Karpas-422 (cell line): ENCODE results near the gene GMCL2. TPM values are rescaled to one million over a fixed set of nuclear protein-coding genes. Genes with fewer than 3 reads are reported as not detected.
"Not testable (repeated sequence)": the region's sequence is repeated elsewhere in the genome, so short reads cannot be mapped to it uniquely, and the experiment has no call there.

Experiments used
- DNase-seq: peaks from one replicate; pipeline ENCODE4 v3.0.0-alpha.2; 2015
- H2AFZ ChIP-seq: fragments of 200-600 bp; sonication (generic); 2 replicates; pipeline ENCODE4 v1.6.1; 2014; ENCODE audit warnings: antibody characterized with exemption, low read length, mixed read lengths
- H3K27ac ChIP-seq: fragments of 200-600 bp; sonication (generic); 2 replicates; pipeline ENCODE4 v1.5.1; 2014; ENCODE audit warnings: mild to moderate bottlenecking, low read length, moderate library complexity
- H3K27me3 ChIP-seq: fragments of 200-600 bp; sonication (generic); 2 replicates; pipeline ENCODE4 v1.6.1; 2014; ENCODE audit warnings: low read length, mixed read lengths
- H3K36me3 ChIP-seq: fragments of 200-600 bp; sonication (generic); 2 replicates; pipeline ENCODE4 v1.6.1; 2014; ENCODE audit warnings: low read length, mixed read lengths; ENCODE audit not compliant: insufficient read depth
- H3K4me1 ChIP-seq: fragments of 200-600 bp; sonication (generic); 2 replicates; pipeline ENCODE4 v1.6.1; 2014; ENCODE audit warnings: mild to moderate bottlenecking, low read length, mixed read lengths
- H3K4me2 ChIP-seq: fragments of 200-600 bp; sonication (generic); 2 replicates; pipeline ENCODE4 v1.6.1; 2014; ENCODE audit warnings: low read length, low read depth, mild to moderate bottlenecking; ENCODE audit not compliant: poor library complexity, severe bottlenecking
- H3K4me3 ChIP-seq: fragments of 200-600 bp; sonication (generic); 2 replicates; pipeline ENCODE4 v1.5.1; 2014; ENCODE audit warnings: mild to moderate bottlenecking, antibody characterized with exemption, low read length, mixed read lengths
- H3K79me2 ChIP-seq: fragments of 200-600 bp; sonication (generic); 2 replicates; pipeline ENCODE4 v1.6.1; 2014; ENCODE audit warnings: mild to moderate bottlenecking, low read length, mixed read lengths
- H3K9ac ChIP-seq: fragments of 200-600 bp; sonication (generic); 2 replicates; pipeline ENCODE4 v1.6.0; 2014; ENCODE audit warnings: low read length
- H3K9me2 ChIP-seq: fragments of 200-600 bp; sonication (generic), shearing (Covaris generic); replicated peaks from 2 replicates; pipeline ENCODE4 v1.6.0; 2014; ENCODE audit warnings: mild to moderate bottlenecking, low read length, moderate library complexity; ENCODE audit not compliant: insufficient read depth
- H3K9me3 ChIP-seq: fragments of 300-700, 200-600 bp; sonication (generic); 2 replicates; pipeline ENCODE4 v1.6.1; 2014; ENCODE audit warnings: low read length, mixed read lengths
- H4K20me1 ChIP-seq: fragments of 200-600 bp; sonication (generic); 2 replicates; pipeline ENCODE4 v1.6.1; 2014; ENCODE audit warnings: mild to moderate bottlenecking, antibody characterized with exemption, low read length, low read depth; ENCODE audit not compliant: insufficient read depth
- total RNA-seq: library from RNA; depleted of rRNA; stranded (reverse); fragments of >200 nt; shearing (Covaris generic); gene quantifications from 2 replicates; pipeline ENCODE4 v1.2.3, GENCODE V29; 2014; ENCODE audit warnings: low replicate concordance

The GMCL2 gene
- total RNA-seq, 1 experiment from 2014 or later = not detected

- peaks cover 31% of the 10 kb centered on the region for H3K79me2 ChIP-seq
- H2AFZ ChIP-seq = no peak overlapping the region
- H3K4me2 ChIP-seq = no peak overlapping the region
- H3K36me3 ChIP-seq = peaks cover 16% of the 10 kb centered on the region
- H3K4me3 ChIP-seq = no peak overlapping the region
- no peak overlapping the region for H3K9ac ChIP-seq
- H3K27me3 ChIP-seq = no peaks in the 10 kb centered on the region
- H4K20me1 ChIP-seq = peaks cover 16% of the 10 kb centered on the region
- H3K9me2 ChIP-seq = no peaks in the 10 kb centered on the region
- no peaks in the 10 kb centered on the region for H3K9me3 ChIP-seq
- DNase-seq = no peak
- H3K27ac ChIP-seq = no peak overlapping the region
- H3K4me1 ChIP-seq = peaks cover 18% of the 10 kb centered on the region
Observed at GRCh38 chr5:178201927-178202235, 14.7 kb upstream of the GMCL2 start.

GRCh38 chr5:178201221-178201926 is 14.2 kb upstream of the GMCL2 start:
- no peak overlapping the region for H2AFZ ChIP-seq
- no peak overlapping the region for H3K4me2 ChIP-seq
- H3K27ac ChIP-seq = no peak overlapping the region
- H3K27me3 ChIP-seq = no peaks in the 10 kb centered on the region
- H3K9ac ChIP-seq = no peak overlapping the region
- DNase-seq = no peak
- H3K79me2 ChIP-seq = peaks cover 26% of the 10 kb centered on the region
- peaks cover 11% of the 10 kb centered on the region for H3K36me3 ChIP-seq
- H3K4me3 ChIP-seq = no peak overlapping the region
- peaks cover 11% of the 10 kb centered on the region for H4K20me1 ChIP-seq
- H3K4me1 ChIP-seq = peaks cover 13% of the 10 kb centered on the region
- H3K9me3 ChIP-seq = no peaks in the 10 kb centered on the region
- H3K9me2 ChIP-seq = no peaks in the 10 kb centered on the region

- Histone ChIP-seq H3K4me3 (no peak overlapping the region), H3K9me3 (no peaks in the 10 kb centered on the region)
- DNase-seq = no peak
Observed at GRCh38 chr5:178199581-178200434, 12.6 kb upstream of the GMCL2 start.

GRCh38 chr5:178198706-178199105 is 11.5 kb upstream of the GMCL2 start:
- DNase-seq = no peak
- Histone ChIP-seq H3K9me3 (no peaks in the 10 kb centered on the region), H3K4me2 (no peak overlapping the region), H3K9ac (no peak overlapping the region), H3K79me2 (peaks cover 1% of the 10 kb centered on the region; the same call in 1 of the 2 replicates), H3K36me3 (no peaks in the 10 kb centered on the region), H3K4me3 (no peak overlapping the region), H4K20me1 (no peaks in the 10 kb centered on the region), H3K4me1 (peaks cover 2% of the 10 kb centered on the region), H3K27ac (no peak overlapping the region), H2AFZ (no peak overlapping the region), H3K27me3 (no peaks in the 10 kb centered on the region), H3K9me2 (no peaks in the 10 kb centered on the region)

More at GRCh38 chr5:178199581-178200434, 12.6 kb upstream of the GMCL2 start:
- Histone ChIP-seq H3K27ac (no peak overlapping the region), H3K36me3 (no peaks in the 10 kb centered on the region), H3K4me2 (no peak overlapping the region), H3K79me2 (peaks cover 11% of the 10 kb centered on the region), H3K9me2 (no peaks in the 10 kb centered on the region), H3K9ac (no peak overlapping the region), H3K27me3 (no peaks in the 10 kb centered on the region), H2AFZ (no peak overlapping the region), H4K20me1 (no peaks in the 10 kb centered on the region; the same call in 1 of the 2 replicates), H3K4me1 (peaks cover 4% of the 10 kb centered on the region)

GRCh38 chr5:178198151-178198550 is 11.0 kb upstream of the GMCL2 start:
- H3K27me3 ChIP-seq, H3K9me3 ChIP-seq, H3K79me2 ChIP-seq, H3K36me3 ChIP-seq, DNase-seq, H3K4me3 ChIP-seq, H3K4me2 ChIP-seq, H4K20me1 ChIP-seq, H3K9ac ChIP-seq, H3K9me2 ChIP-seq, H2AFZ ChIP-seq, H3K4me1 ChIP-seq, H3K27ac ChIP-seq: not testable (repeated sequence)

- DNase-seq = peak; percentile 63
- Histone ChIP-seq H3K36me3 (no peaks in the 10 kb centered on the region), H3K4me1 (0 out of 2 replicates have a peak, but pooled peaks cover 3% of the 10 kb centered on the region), H2AFZ (no peak overlapping the region), H3K27me3 (no peaks in the 10 kb centered on the region), H3K79me2 (no peaks in the 10 kb centered on the region), H3K4me3 (no peak overlapping the region), H3K9me2 (no peaks in the 10 kb centered on the region), H3K27ac (no peak overlapping the region), H3K9me3 (no peaks in the 10 kb centered on the region), H3K4me2 (no peak overlapping the region), H3K9ac (no peak overlapping the region), H4K20me1 (no peaks in the 10 kb centered on the region)
Observed at GRCh38 chr5:178196986-178197385, 9.8 kb upstream of the GMCL2 start.

- Histone ChIP-seq H3K27ac (no peak overlapping the region), H3K9me3 (no peaks in the 10 kb centered on the region), H3K4me2 (no peak overlapping the region), H4K20me1 (no peaks in the 10 kb centered on the region), H3K9me2 (no peaks in the 10 kb centered on the region), H3K36me3 (no peaks in the 10 kb centered on the region), H3K9ac (no peak overlapping the region), H2AFZ (no peak overlapping the region), H3K4me3 (no peak overlapping the region), H3K27me3 (no peaks in the 10 kb centered on the region), H3K4me1 (0 out of 2 replicates have a peak, but pooled peaks cover 3% of the 10 kb centered on the region), H3K79me2 (no peaks in the 10 kb centered on the region)
- no peak for DNase-seq
Observed at GRCh38 chr5:178196281-178196812, 9.2 kb upstream of the GMCL2 start.

GRCh38 chr5:178194026-178194425 is 6.9 kb upstream of the GMCL2 start:
- no peaks in the 10 kb centered on the region for H4K20me1 ChIP-seq
- H2AFZ ChIP-seq = no peak overlapping the region
- H3K4me3 ChIP-seq = no peak overlapping the region
- no peak for DNase-seq
- no peaks in the 10 kb centered on the region for H3K27me3 ChIP-seq
- no peaks in the 10 kb centered on the region for H3K9me2 ChIP-seq
- H3K27ac ChIP-seq = no peak overlapping the region
- no peaks in the 10 kb centered on the region for H3K36me3 ChIP-seq
- no peak overlapping the region for H3K9ac ChIP-seq
- H3K4me2 ChIP-seq = no peak overlapping the region
- H3K9me3 ChIP-seq = no peaks in the 10 kb centered on the region
- H3K4me1 ChIP-seq = 0 out of 2 replicates have a peak, but pooled peaks cover 3% of the 10 kb centered on the region
- H3K79me2 ChIP-seq = no peaks in the 10 kb centered on the region
